ENCODE data around the gene MICU1. TPM values are rescaled to one million over a fixed set of nuclear protein-coding genes. Genes with fewer than 3 reads are reported as not detected.

Gene MICU1
- total and polyA plus RNA-seq, 2 of the 13 experiments (the other 11 are each of a cell fraction or from before 2014, with no cell fraction given) = 32.5 to 56.1 TPM

- ATAC-seq (no peak), DNase-seq (ENCODE audit: low spot score) (no peak), FAIRE-seq (no peak)
- Histone ChIP-seq H3K4me1 (ENCODE audit: insufficient read depth, low read length) (peaks cover 9% of the 10 kb centered on the region; the same call in 1 of the 2 replicates), H2AFZ (ENCODE audit: low read length) (no peak overlapping the region), H3K79me2 (ENCODE audit: insufficient read depth, low read length) (peaks cover 10% of the 10 kb centered on the region), H4K20me1 (ENCODE audit: insufficient read depth, low read length) (no peaks in the 10 kb centered on the region), H3K9me3 (ENCODE audit: low read length) (peaks cover 7% of the 10 kb centered on the region; the same call in 1 of the 2 replicates), H3K4me3 (replicated peaks in 1 of 3; ENCODE audit: insufficient read depth in 1 of 3, low read depth in 2 of 3, low read length in 3 of 3) (no peak overlapping the region), H3K36me3 (replicated peaks in 1 of 2; ENCODE audit: control insufficient read depth in 1 of 2, insufficient read depth in 2 of 2, low read length in 2 of 2) (peaks cover 2 to 38% of the 10 kb centered on the region in 2 experiments; a peak in 4 of 5 replicates), H3K27ac (ENCODE audit: extremely low read length, insufficient read depth, low read length) (no peak overlapping the region), H3K9ac (ENCODE audit: insufficient read depth, low read depth, low read length) (no peak overlapping the region), H3K4me2 (ENCODE audit: low read depth, low read length) (no peak overlapping the region), H3K27me3 (ENCODE audit: control insufficient read depth in 1 of 2, insufficient read depth in 2 of 2, low read length in 2 of 2) (no peaks in the 10 kb centered on the region)
- ChIA-PET CTCF (ENCODE audit: low intra/inter-chr PET ratio, low total read pairs) (no interaction called here), POLR2A (no interaction called here)
- in situ Hi-C loops (cut with HindIII; ENCODE audit: extremely low pct_ligation_motif_present, low pct_unique_long_range_greater_than_20kb) (no loop called here), intact Hi-C loops (cut with micrococcal nuclease; ENCODE audit: unreplicated experiment) (no loop called here)
- 96% methylated on average over 3 of the region's 3 CpGs for WGBS (ENCODE audit: low lambda C conversion rate)
- BruUV-seq (replicated peaks) = no TSS peak
- no peak for TF ChIP-seq ZNF552 (CRISPR knock-in tag; IDR thresholded peaks at IDR 0.05; ENCODE audit: borderline replicate concordance)
- no peak for TF ChIP-seq NRL (CRISPR knock-in tag; IDR thresholded peaks at IDR 0.05; ENCODE audit: borderline replicate concordance)
- peak; percentile 87 for TF ChIP-seq SIX1 (CRISPR knock-in tag; IDR thresholded peaks at IDR 0.05; ENCODE audit: borderline replicate concordance)
- TF ChIP-seq NR2F6 (IDR thresholded peaks at IDR 0.05) = no peak
- TF ChIP-seq NR2F6 (CRISPR knock-in tag; IDR thresholded peaks at IDR 0.05) = no peak
These were observed 122.0 kb downstream of the MICU1 start for GRCh38 chr10:72503694-72504438.

GRCh38 chr10:72503241-72503640, 122.6 kb downstream of the MICU1 start:
- Histone ChIP-seq H3K36me3 (replicated peaks in 1 of 2; ENCODE audit: control insufficient read depth in 1 of 2, insufficient read depth in 2 of 2, low read length in 2 of 2) (peaks cover 2 to 38% of the 10 kb centered on the region in 2 experiments; a peak in 3 of 5 replicates), H3K4me1 (ENCODE audit: insufficient read depth, low read length) (peaks cover 9% of the 10 kb centered on the region; the same call in 1 of the 2 replicates), H4K20me1 (ENCODE audit: insufficient read depth, low read length) (no peaks in the 10 kb centered on the region), H3K9me3 (ENCODE audit: low read length) (peaks cover 7% of the 10 kb centered on the region; the same call in 1 of the 2 replicates), H3K27ac (ENCODE audit: extremely low read length, insufficient read depth, low read length) (no peak overlapping the region), H3K4me3 (replicated peaks in 1 of 3; ENCODE audit: insufficient read depth in 1 of 3, low read depth in 2 of 3, low read length in 3 of 3) (no peak overlapping the region), H3K4me2 (ENCODE audit: low read depth, low read length) (no peak overlapping the region), H3K9ac (ENCODE audit: insufficient read depth, low read depth, low read length) (no peak overlapping the region), H3K79me2 (ENCODE audit: insufficient read depth, low read length) (peaks cover 7% of the 10 kb centered on the region), H3K27me3 (ENCODE audit: control insufficient read depth in 1 of 2, insufficient read depth in 2 of 2, low read length in 2 of 2) (no peaks in the 10 kb centered on the region), H2AFZ (ENCODE audit: low read length) (no peak overlapping the region)
- ATAC-seq (no peak), DNase-seq (ENCODE audit: low spot score) (no peak), FAIRE-seq (no peak)
- in situ Hi-C loops (cut with HindIII; ENCODE audit: extremely low pct_ligation_motif_present, low pct_unique_long_range_greater_than_20kb) (no loop called here), intact Hi-C loops (cut with micrococcal nuclease; ENCODE audit: unreplicated experiment) (no loop called here)
- TF ChIP-seq ZNF281 (CRISPR knock-in tag; IDR thresholded peaks at IDR 0.05; ENCODE audit: borderline replicate concordance) = no peak
- no peak for TF ChIP-seq FOXK2 (IDR thresholded peaks at IDR 0.05)
- TF ChIP-seq ZNF569 (CRISPR knock-in tag; IDR thresholded peaks at IDR 0.05; ENCODE audit: borderline replicate concordance) = no peak
- no peak for TF ChIP-seq TAF15 (IDR thresholded peaks at IDR 0.05; ENCODE audit: low read depth, low read length, poor library complexity, severe bottlenecking)
- no peak for TF ChIP-seq CENPBD1 (CRISPR knock-in tag; IDR thresholded peaks at IDR 0.05; ENCODE audit: borderline replicate concordance, low read depth)
- TF ChIP-seq ZFYVE20 (CRISPR knock-in tag; IDR thresholded peaks at IDR 0.05; ENCODE audit: borderline replicate concordance, low read depth) = no peak
- no peak for TF ChIP-seq KAT2B (IDR thresholded peaks at IDR 0.05; ENCODE audit: borderline replicate concordance, low read depth, low read length)
- no peak for TF ChIP-seq GZF1 (CRISPR knock-in tag; IDR thresholded peaks at IDR 0.05)
- ChIA-PET CTCF (ENCODE audit: low intra/inter-chr PET ratio, low total read pairs) (no interaction called here), POLR2A (no interaction called here)
- 67% methylated on average over 1 of the region's 1 CpG for WGBS (ENCODE audit: low lambda C conversion rate)
- BruUV-seq (replicated peaks) = no TSS peak

Measured in HepG2 (cell line).